GM19452 (cell line): ENCODE results near the gene SHANK3.
"Not testable (repeated sequence)": the region's sequence is repeated elsewhere in the genome, so short reads cannot be mapped to it uniquely, and the experiment has no call there.

Experiments used
- ATAC-seq: cut with Tn5 transposase; IDR thresholded peaks from one replicate; pipeline ENCODE4 v1.9.1; 2021; ENCODE audit not compliant: unreplicated experiment

Gene SHANK3

GRCh38 chr22:50672471-50673230 lies at the start of gene SHANK3:
SHANK3 (plus strand) TSS chr22:50672823.
- ATAC-seq, result no peak

DNA sequence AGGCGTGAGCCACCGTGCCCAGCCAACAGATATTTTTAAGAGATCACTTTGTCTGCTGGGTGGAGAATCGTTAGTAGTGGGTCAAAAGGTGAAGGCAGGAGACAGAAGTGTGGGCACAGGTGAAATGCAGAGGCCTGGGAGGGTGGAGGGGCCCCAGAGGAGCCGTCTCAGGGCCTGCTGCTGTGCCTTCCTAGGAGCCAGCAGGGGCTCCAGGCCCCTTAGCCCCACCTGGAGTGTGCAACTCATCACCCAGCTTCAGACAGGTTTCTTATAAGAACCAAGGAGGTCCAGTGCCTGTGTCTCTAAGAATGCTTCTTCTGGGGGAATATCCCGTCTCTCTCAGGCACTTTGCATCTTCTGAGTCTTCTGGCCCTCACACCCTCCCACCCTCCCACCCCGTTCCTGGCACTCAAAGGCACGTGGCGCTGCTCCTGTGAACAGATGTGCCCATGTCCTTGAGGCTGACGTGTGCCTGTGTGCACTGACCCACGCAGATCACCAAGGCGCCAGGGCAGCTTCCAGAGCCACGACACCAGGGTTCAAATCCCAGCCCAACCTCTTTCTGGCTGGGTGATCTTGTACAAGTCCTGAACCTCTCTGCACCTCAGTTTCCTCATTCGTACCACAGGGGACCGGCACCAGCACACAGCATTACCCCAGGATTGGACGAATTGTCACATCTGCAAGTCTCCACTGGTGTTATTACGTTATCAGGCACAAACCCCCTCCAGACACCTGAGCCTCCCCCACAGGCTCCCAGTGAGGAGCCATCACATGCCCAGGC lies 48.1 kb upstream of the SHANK3 start:
- no peak for ATAC-seq

DNA sequence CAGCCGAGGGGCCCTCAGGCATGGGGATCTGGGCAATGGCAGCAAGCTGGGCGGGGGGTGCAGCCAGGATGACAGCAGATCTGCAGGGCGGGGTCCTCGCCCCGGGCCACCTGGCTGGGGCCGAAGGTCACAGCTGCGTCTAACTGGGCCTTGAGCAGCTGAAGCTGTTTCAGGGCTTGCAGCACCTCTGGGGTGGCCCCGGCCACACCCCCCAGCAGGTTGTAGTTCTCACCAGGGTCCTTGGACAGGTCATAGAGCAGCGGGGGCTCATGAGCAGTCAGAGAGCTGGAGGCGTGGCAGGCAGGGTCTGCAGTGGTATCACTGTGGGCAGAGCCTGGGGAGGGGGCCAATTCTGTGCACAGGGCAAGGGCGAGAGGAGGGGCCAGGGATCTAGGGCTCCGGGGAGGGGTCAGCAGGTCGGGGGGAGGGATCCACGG lies 47.5 kb upstream of the SHANK3 start:
- no peak for ATAC-seq

DNA sequence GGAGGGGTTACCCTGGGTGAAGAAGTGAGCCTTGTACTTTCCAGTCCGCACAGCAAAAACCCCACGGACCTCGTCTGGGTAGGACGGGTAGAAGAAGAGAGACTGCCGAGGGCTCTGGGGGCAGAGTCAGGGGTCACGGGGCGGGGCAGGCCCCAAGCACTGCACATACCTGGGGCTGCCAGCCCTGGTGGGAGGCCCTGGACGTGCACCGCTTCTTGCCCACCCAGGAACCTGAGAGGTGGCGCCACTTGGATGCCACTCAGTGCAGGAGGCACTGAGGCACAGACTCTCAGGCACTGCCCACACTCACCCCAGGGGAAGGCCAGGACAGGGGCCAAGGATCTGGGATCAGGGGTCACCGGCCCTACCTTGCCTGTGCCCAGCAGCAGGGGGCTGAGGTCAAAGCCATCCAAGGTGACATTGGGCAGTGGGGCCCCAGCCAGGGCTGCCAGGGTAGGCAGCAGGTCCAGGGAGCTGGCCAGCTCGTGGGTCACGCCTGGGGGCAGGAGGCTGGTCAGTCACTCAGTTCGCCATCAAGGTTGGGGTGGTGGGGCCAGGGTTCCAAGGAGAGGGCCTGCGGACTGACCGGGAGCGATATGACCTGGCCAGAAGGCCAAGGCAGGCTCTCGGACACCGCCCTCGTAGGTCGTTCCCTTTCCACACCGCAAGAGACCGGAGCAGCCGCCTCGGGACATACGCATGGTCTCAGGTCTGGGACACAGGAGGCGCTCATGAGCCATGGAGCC lies 46.9 kb upstream of the SHANK3 start:
- no peak for ATAC-seq

- ATAC-seq, result no peak
Measured at GRCh38 chr22:50626314-50626849, 46.2 kb upstream of the SHANK3 start.

- ATAC-seq, result no peak
Measured at GRCh38 chr22:50626850-50627641, 45.6 kb upstream of the SHANK3 start.

DNA sequence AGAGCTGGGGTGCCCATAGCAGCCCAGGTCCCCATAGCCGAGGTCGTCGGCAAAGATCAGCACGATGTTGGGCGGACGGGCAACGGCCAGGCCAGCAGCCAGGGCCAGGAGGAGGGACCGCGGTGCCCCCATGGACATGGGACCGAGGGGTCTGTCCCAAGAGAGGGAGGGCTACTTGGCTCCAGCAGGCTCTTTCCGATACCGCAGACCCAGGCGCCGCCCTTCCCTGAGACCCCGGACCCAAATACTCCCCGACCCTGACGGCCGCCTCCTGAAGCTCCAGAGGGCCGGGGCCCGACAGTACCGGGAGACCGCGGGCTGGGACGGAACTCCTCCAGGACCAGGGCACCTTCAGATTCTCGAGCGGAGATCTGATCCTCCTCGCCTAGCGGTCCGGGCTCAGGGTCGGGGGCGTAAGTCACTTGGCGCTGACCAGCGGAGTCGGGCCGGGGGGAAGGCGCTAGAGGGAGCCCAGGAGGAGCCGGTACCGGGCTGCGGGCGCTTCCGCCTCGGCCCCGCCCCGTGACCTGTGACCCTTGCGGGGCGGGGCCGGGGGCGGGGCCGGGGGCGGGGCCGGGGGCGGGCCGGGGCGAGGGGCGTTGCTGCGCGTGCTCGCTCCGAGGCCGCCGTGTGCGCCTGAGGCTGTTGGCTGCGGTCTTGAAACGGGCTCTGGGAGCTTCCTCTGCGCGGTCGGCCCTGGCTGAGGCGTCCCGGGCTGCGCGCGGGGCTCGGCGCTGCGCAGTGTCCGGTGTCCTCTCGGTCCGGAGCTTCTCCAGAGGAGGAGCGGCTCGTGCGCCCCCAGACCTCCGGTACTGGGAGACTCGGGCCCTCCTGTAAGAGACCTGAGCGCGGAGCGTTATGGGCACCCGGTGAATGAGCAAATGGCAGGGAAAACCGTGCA lies 44.7 kb upstream of the SHANK3 start, which contains the start of gene ARSA:
TSS of gene ARSA (minus strand) at position 511 of the 901 bp plus-strand sequence. CDS start at position 138, 373 bp downstream.
- ATAC-seq, result peak; percentile 71

DNA sequence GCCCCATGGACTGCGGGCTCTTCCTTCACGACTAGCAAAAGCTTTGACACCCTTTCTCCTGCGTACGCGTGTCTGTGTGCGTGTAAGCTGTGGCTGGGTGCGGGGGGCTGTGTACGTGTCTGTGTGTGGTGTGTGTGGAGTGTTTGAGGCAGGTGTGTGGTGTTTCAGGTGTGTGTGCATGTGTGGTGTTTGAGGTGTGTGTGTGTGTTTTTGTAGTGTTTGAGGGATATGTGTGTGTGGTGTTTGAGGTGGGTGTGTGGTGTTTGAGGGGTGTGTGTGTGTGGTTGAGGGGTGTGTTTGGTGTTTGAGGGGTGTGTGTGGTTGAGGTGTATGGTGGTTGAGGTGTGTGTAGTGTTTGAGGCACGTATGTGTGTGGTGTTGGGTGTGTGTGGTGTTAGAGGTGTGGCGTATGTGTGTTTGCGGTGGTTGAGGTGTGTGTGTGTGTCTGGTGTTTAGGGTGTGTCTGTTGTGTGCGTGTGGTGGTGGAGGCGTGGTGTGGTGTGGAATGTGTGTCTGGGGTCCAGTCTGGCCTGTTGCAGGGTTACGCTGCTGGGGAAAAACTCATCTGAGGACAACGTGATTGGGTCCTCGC lies 44.0 kb upstream of the SHANK3 start:
- ATAC-seq, result peak; percentile 6

GRCh38 chr22:50630376-50630775 lies 42.2 kb upstream of the SHANK3 start:
- ATAC-seq, result no peak

- ATAC-seq, result no peak
Measured at GRCh38 chr22:50633086-50633485, 39.5 kb upstream of the SHANK3 start.

- ATAC-seq, result no peak
Measured at GRCh38 chr22:50633771-50634170, 38.9 kb upstream of the SHANK3 start.

- no peak for ATAC-seq
Measured at GRCh38 chr22:50635591-50635990, 37.0 kb upstream of the SHANK3 start.

DNA sequence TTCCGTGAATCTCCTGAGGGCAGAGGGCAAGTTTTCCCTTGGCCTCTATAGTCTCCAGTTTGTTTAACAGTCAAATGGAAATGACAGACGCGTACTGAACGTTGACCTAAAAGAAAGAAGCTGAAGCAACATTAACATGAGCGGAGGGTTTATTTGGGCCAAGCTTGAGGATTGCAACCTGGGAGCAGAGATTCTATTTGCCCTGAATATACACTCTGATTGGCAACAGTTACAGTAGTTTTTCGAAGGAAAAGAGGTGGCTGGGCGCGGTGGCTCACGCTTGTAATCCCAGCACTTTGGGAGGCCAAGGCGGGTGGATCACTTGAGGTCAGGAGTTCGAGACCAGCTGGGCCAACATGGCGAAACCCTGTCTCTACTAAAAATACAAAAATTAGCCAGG lies 32.3 kb upstream of the SHANK3 start:
- not testable (repeated sequence) for ATAC-seq

DNA sequence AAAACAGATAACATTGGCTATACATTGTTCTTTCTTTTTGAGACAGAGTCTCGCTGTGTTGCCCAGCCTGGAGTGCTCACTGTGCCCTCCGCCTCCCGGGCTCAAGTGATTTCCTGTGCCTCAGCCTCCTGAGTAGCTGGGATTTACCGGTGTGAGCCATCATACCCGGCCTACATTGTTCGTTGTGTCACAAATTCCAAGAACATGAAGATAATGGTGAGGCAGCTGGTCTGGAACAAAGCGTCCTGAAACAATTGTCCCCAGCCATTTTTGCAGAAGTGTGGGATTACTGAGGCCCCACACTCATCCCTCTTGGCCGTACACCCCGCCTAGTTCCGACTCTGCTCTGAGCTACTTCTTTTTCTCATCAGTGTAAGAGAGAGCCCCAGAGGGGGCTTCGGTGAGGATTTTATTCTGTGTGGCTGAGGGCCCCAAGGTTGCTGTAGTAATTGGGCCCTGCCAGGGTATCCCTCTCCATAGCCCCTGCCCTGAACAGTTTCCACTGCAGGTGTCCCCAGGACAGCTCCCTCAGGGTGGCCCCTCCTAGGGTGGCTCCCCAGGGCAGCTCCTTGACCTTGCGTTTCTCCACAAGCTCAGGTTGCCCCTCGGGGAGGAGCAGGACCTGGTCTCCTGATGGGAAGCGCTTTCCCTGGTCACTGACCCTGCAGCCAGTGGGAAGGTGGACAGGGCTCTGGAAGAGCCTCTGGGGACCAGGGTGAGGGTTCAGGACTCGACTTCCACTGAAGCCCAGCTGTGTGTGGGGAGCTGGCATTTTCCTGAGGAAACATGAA lies 31.6 kb upstream of the SHANK3 start:
- ATAC-seq, result no peak

GRCh38 chr22:50641696-50642607 lies 30.7 kb upstream of the SHANK3 start:
- ATAC-seq, result no peak

DNA sequence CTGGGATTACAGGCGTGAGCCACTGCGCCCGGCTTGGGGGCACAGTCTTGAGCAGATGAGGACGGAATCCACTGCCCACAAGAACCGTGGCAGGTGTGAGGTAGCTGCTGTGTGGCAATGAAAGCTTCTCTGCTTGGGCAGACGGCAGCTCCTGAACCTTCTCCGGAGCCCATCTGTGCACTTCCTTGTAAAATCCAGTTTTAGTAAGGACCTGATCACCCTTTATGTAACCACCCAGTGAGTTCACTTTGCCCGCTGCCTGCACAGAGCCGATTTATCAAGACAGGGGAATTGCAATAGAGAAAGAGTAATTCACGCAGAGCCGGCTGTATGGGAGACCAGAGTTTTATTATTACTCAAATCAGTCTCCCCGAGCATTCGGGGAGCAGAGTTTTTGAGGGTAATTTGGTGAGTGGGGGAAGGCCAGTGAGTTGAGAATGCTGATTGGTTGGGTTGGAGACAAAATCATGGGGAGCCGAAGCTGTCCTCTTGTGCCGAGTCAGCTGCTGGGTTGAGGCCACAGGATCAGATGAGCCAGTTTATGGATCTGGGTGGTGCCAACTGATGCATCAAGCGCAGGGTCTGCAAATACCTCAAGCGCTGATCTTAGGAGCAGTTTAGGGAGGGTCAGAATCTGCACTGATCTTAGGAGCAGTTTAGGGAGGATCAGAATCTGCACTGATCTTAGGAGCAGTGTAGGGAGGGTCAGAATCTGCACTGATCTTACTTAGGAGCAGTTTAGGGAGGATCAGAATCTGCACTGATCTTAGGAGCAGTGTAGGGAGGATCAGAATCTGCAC lies 29.4 kb upstream of the SHANK3 start:
- ATAC-seq, result not testable (repeated sequence)

GRCh38 chr22:50643821-50644101 lies 28.9 kb upstream of the SHANK3 start:
- not testable (repeated sequence) for ATAC-seq
